Upper lobe of right lung (tissue), 1 donor: ENCODE measurements around the gene SH3TC1. TPM values are rescaled to one million over a fixed set of nuclear protein-coding genes. Genes with fewer than 3 reads are reported as not detected.

Experiments
- ATAC-seq: fragments of 200-7000 bp; cut with Tn5 transposase; one replicate; pipeline ENCODE4 v1.9.1; 2020; ENCODE audit warnings: mild to moderate bottlenecking, moderate library complexity
- DNase-seq: peaks from one replicate; pipeline ENCODE4 v3.0.0-alpha.2; 2020
- H3K27ac ChIP-seq: fragments of 200-600 bp; one replicate; pipeline ENCODE4 v1.8.0; 2022
- H3K27me3 ChIP-seq: fragments of 200-600 bp; one replicate; pipeline ENCODE4 v1.8.0; 2022; ENCODE audit warnings: mild to moderate bottlenecking
- H3K36me3 ChIP-seq: fragments of 200-600 bp; one replicate; pipeline ENCODE4 v1.8.0; 2022
- H3K4me1 ChIP-seq: fragments of 200-600 bp; one replicate; pipeline ENCODE4 v1.8.0; 2022
- H3K4me3 ChIP-seq: fragments of 200-600 bp; one replicate; pipeline ENCODE4 v1.8.0; 2022; ENCODE audit warnings: mild to moderate bottlenecking
- H3K9me3 ChIP-seq: fragments of 200-600 bp; one replicate; pipeline ENCODE4 v1.8.0; 2022
- intact Hi-C: fragments of 100-400 bp; cut with DNase I; formaldehyde crosslinking; loops from one replicate; pipeline ENCODE4 v1.11.0; 2022
- total RNA-seq: library from RNA; stranded (reverse); fragmentation: NEBNext Ultra II Directional; extraction: Animal tissue kit (Norgen Biotek cat#: 25700); gene quantifications from one replicate; pipeline ENCODE4 v1.2.1, GENCODE V29; 2021
- TF ChIP-seq, protein P1 (sequence below): fragments of 200-600 bp; IDR thresholded peaks from one replicate; pipeline ENCODE4 v1.8.0; 2022; ENCODE audit warnings: antibody characterized with exemption
- donor health status: DM: no; HTN: yes; CAD: no; lungs with severe emphysema.

Gene SH3TC1
- total RNA-seq, 1 donor from 2014 or later = 71.7 TPM

DNA sequence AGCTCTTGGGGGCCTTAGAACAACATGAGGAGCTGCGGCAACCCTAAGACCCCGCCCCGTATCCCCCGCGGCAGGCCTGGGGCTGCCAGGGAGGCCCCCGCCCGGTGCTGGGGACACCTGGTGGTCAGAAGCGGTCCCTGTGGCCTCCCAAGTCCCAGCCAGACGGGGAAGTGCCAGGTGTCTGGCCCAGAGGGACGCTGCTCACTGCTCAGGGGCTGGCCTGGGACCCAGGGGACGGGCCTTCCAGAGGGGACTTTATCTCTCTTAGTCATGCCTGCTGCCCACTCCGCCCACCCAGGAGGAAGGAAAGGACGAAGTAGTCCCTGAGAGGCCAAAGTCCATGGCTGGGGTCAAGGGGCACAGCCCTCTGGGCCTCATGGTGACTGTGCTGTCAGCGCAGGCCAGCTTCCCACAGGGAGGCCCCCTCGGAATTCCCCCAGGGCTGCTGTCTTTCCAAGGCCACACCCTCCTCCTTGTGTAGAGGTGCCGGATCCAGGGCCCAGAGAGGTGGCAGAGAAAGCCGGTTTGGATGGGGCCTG, 39.5 kb downstream of the SH3TC1 start:
- no peak for ATAC-seq
- no peaks in the 10 kb centered on the region for H3K27me3 ChIP-seq
- TF ChIP-seq, protein P1, sequence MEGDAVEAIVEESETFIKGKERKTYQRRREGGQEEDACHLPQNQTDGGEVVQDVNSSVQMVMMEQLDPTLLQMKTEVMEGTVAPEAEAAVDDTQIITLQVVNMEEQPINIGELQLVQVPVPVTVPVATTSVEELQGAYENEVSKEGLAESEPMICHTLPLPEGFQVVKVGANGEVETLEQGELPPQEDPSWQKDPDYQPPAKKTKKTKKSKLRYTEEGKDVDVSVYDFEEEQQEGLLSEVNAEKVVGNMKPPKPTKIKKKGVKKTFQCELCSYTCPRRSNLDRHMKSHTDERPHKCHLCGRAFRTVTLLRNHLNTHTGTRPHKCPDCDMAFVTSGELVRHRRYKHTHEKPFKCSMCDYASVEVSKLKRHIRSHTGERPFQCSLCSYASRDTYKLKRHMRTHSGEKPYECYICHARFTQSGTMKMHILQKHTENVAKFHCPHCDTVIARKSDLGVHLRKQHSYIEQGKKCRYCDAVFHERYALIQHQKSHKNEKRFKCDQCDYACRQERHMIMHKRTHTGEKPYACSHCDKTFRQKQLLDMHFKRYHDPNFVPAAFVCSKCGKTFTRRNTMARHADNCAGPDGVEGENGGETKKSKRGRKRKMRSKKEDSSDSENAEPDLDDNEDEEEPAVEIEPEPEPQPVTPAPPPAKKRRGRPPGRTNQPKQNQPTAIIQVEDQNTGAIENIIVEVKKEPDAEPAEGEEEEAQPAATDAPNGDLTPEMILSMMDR = peak; percentile 26
- H3K36me3 ChIP-seq = peaks cover 60% of the 10 kb centered on the region
- H3K4me1 ChIP-seq = peaks cover 10% of the 10 kb centered on the region
- no peak for DNase-seq
- no peak overlapping the region for H3K27ac ChIP-seq
- no peak overlapping the region for H3K4me3 ChIP-seq
- intact Hi-C loops = no loop called here
- H3K9me3 ChIP-seq = no peaks in the 10 kb centered on the region

DNA sequence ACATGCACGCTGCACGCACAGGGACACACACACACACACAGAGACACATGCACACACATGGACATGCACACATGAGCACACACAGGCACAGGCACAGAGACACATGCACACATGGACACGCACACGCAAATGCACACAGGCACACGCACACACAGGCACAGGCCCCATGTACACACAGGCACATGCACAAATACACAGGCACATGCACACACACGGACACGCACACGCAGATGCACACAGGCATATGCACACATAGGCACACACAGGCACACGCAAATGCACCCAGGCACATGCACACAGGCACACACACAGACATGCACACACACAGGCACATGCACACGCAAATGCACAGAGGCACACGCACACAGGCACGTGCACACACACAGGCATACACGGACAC, 40.1 kb downstream of the SH3TC1 start:
- Histone ChIP-seq H3K27me3 (no peaks in the 10 kb centered on the region), H3K4me1 (peaks cover 10% of the 10 kb centered on the region), H3K9me3 (no peaks in the 10 kb centered on the region), H3K4me3 (no peak overlapping the region), H3K27ac (no peak overlapping the region), H3K36me3 (peaks cover 53% of the 10 kb centered on the region)
- no peak for DNase-seq
- ATAC-seq = no peak
- intact Hi-C loops = no loop called here
- TF ChIP-seq, protein P1 = no peak

DNA sequence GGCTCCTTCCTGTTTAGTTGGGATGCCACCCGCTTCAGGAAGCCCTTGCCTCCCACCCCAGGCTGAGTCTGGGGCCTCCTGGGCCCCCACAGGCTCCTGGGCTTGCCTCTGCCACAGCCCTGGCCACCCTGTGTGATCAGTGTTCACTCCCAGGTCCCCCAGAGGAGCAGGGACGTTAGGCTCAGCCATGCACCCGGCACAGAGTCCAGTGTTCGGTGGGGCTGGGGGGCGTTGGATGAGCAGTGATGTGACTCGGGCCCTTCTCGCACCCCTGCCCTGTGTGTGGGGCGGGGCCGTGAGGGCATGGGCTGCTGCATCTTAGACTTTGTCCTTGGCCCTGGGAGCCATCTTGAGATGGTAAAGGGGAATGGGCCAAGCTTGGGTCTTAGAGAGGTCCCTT, 40.6 kb downstream of the SH3TC1 start:
- TF ChIP-seq, protein P1 = no peak
- no peaks in the 10 kb centered on the region for H3K9me3 ChIP-seq
- no peaks in the 10 kb centered on the region for H3K27me3 ChIP-seq
- H3K4me1 ChIP-seq = peaks cover 10% of the 10 kb centered on the region
- intact Hi-C loops = loop anchor here (5.0 kb wide), 1 partner anchor 173 kb away; no protein-coding TSS in a partner anchor
- peaks cover 50% of the 10 kb centered on the region for H3K36me3 ChIP-seq
- H3K27ac ChIP-seq = no peak overlapping the region
- ATAC-seq = no peak
- no peak overlapping the region for H3K4me3 ChIP-seq
- DNase-seq = no peak

DNA sequence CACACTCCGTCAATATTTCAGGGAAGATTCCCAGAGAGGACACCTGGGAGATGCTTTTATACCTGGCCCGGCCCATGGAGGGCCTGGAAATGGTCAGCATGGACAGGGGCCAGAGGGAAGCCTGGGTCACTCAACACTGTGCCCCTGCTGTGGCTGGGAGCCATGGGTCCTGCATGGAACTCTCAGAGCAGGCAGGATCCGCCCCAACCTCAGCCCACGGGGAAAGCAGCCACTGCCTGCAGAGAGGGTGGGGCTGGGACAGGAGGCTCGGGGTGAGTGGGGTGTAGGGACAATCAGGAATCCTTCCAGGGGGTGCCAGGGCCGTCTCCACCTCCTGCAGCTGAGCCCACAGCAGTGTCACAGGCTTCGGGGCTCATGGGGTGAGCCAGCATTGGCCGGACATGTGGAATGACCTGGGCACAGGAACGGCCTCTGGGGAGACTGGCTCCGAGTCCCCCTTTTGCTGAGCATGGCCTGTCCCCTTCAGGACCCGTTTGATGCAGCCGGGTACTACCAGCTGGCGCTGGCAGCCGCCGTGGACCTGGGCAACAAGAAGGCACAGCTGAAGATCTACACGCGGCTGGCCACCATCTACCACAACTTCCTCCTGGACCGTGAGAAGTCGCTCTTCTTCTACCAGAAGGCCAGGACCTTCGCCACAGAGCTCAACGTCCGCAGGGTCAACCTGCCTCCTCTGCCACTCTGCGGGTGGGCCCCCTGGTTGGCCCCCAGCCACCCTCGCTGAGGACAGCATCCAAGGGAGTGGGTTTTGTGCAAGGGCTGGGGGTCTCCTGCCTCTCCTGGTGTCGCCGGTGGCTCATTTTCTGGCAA, 41.3 kb downstream of the SH3TC1 start:
- Histone ChIP-seq H3K27ac (no peak overlapping the region), H3K27me3 (no peaks in the 10 kb centered on the region), H3K9me3 (no peaks in the 10 kb centered on the region), H3K4me3 (no peak overlapping the region), H3K4me1 (peaks cover 10% of the 10 kb centered on the region), H3K36me3 (peaks cover 42% of the 10 kb centered on the region)
- no peak for DNase-seq
- intact Hi-C loops = loop anchor here (5.0 kb wide), 1 partner anchor 172 kb away; no protein-coding TSS in a partner anchor
- ATAC-seq = no peak
- TF ChIP-seq, protein P1 = no peak

DNA sequence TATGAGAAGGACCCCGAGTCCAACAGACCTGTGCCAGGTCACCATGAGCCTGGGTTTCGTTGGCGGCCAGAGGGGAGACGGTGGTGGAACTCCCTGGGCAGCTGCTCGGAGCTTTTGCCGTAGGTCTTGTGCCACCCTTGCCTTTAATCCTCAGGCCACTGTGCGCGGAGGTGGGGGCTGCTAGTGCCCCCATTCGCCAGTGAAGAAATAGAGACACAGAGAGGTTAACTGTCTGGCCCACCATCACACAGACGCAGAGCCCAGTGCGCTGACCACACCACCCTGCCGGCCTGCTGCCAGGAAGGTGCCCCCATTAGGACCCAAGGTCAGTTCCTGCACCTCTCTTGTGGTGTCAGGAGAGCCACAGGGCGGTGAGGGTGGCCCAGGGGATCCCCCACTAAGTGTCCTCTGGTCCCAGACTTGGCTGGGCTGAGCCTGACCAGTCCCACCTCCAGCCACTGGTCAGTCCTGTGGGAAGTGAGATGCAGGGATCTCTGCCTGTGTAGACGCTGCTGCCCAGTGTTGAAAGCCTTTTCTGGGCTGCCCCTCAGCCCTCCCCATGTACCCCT, 42.2 kb downstream of the SH3TC1 start:
- TF ChIP-seq, protein P1 = no peak
- Histone ChIP-seq H3K9me3 (no peaks in the 10 kb centered on the region), H3K27ac (no peak overlapping the region), H3K4me1 (peaks cover 10% of the 10 kb centered on the region), H3K36me3 (peaks cover 34% of the 10 kb centered on the region), H3K4me3 (no peak overlapping the region), H3K27me3 (no peaks in the 10 kb centered on the region)
- intact Hi-C loops = loop anchor here (5.0 kb wide), 1 partner anchor 171 kb away; no protein-coding TSS in a partner anchor
- ATAC-seq (no peak), DNase-seq (no peak)
